Cardiac muscle cell (in vitro differentiated cells and primary cell): ENCODE measurements around the gene FAM193A. TPM values are rescaled to one million over a fixed set of nuclear protein-coding genes. Genes with fewer than 3 reads are reported as not detected.
A peak's percentile ranks its signal among the peaks of the same experiment; 100 is the strongest.

Experiments
- DNase-seq, 2 donors: peaks; one replicate each; pipeline versions ENCODE4 v3.0.0 to v3.0.0-alpha.2; 2010 to 2017; ENCODE audit warnings: low read depth in 1 of 2, low spot score in 1 of 2
- H3K27ac ChIP-seq: fragments of 200-600 bp; sonication (generic); 2 replicates; pipeline ENCODE4 v1.5.1; 2016
- H3K27me3 ChIP-seq: fragments of 200-600 bp; sonication (generic); 2 replicates; pipeline ENCODE4 v1.6.0; 2016; ENCODE audit warnings: control low read depth
- H3K36me3 ChIP-seq: fragments of 200-600 bp; sonication (generic); 2 replicates; pipeline ENCODE4 v1.5.1; 2016; ENCODE audit warnings: control low read depth
- H3K4me1 ChIP-seq: fragments of 200-600 bp; sonication (generic); 2 replicates; pipeline ENCODE4 v1.8.1; 2017; ENCODE audit warnings: low read depth, mild to moderate bottlenecking, mixed run types
- H3K4me3 ChIP-seq: fragments of 200-600 bp; sonication (generic); 2 replicates; pipeline ENCODE4 v1.5.1; 2016; ENCODE audit warnings: mild to moderate bottlenecking
- H3K9me3 ChIP-seq: fragments of 200-600 bp; sonication (generic); 2 replicates; pipeline ENCODE4 v1.5.1; 2017; ENCODE audit warnings: low read depth, mild to moderate bottlenecking, control low read depth
- polyA plus RNA-seq: library from polyadenylated mRNA; unstranded; fragments of >200 nt; fragmentation: Nextera tagmentation; extraction: Ambion mirVana; gene quantifications from 2 replicates; pipeline ENCODE4 v1.2.1, GENCODE V29; 2016
- total RNA-seq: library from RNA; depleted of rRNA; stranded (reverse); fragments of >200 nt; gene quantifications from 2 replicates; pipeline ENCODE4 v1.2.3, GENCODE V29; 2016
- TF ChIP-seq, protein P1 (sequence below): IDR thresholded peaks from 2 replicates; pipeline ENCODE4 v1.5.1; 2012; ENCODE audit warnings: low read depth, mild to moderate bottlenecking, low read length

The FAM193A gene
- total and polyA plus RNA-seq, 2 experiments from 2014 or later: 12.0 to 34.0 TPM

DNA sequence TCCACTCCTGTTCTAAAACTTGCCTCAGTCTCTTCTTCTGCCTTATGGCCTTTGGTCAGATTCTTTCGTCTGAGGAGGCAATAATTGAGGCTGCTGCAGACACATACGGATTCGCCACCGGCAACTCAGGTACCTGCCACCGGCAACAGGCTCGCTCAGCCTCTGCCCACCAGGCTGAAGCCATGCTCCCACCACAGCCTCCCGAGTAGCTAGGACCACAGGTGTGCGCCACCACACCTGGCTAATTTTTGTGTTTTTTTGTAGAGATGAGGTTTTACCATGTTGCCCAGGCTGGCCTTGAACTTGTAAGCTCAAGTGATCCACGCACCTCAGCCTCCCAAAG, 193.1 kb downstream of the FAM193A start:
- Histone ChIP-seq H3K27ac (no peak overlapping the region), H3K36me3 (peaks cover 7% of the 10 kb centered on the region), H3K4me3 (no peak overlapping the region), H3K9me3 (no peaks in the 10 kb centered on the region), H3K4me1 (no peaks in the 10 kb centered on the region), H3K27me3 (no peaks in the 10 kb centered on the region)
- DNase-seq: no peak
- TF ChIP-seq, protein P1, sequence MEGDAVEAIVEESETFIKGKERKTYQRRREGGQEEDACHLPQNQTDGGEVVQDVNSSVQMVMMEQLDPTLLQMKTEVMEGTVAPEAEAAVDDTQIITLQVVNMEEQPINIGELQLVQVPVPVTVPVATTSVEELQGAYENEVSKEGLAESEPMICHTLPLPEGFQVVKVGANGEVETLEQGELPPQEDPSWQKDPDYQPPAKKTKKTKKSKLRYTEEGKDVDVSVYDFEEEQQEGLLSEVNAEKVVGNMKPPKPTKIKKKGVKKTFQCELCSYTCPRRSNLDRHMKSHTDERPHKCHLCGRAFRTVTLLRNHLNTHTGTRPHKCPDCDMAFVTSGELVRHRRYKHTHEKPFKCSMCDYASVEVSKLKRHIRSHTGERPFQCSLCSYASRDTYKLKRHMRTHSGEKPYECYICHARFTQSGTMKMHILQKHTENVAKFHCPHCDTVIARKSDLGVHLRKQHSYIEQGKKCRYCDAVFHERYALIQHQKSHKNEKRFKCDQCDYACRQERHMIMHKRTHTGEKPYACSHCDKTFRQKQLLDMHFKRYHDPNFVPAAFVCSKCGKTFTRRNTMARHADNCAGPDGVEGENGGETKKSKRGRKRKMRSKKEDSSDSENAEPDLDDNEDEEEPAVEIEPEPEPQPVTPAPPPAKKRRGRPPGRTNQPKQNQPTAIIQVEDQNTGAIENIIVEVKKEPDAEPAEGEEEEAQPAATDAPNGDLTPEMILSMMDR: no peak

DNA sequence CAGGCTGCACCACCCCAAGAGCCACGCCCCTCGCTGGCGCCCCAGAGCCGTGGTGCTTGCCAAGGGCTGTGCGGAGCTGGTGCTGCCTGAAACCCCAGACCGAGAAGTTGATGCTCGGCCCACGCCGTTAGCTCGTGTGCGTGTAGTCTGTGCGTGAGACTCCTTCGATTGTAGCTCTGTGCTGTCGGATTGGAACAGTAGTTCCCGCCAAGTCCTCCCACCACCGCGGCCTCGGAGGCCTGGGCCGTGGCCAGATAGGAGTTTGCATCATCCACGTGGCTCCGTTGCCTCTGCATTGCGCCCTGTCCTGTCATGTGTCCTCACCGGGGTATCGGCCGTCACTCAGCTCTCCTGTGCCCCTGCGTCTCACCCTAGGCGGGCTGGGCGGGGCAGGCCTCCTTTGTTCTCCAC, 195.5 kb downstream of the FAM193A start:
- no peak for DNase-seq
- H3K36me3 ChIP-seq: peaks cover 7% of the 10 kb centered on the region
- TF ChIP-seq, protein P1: no peak

DNA sequence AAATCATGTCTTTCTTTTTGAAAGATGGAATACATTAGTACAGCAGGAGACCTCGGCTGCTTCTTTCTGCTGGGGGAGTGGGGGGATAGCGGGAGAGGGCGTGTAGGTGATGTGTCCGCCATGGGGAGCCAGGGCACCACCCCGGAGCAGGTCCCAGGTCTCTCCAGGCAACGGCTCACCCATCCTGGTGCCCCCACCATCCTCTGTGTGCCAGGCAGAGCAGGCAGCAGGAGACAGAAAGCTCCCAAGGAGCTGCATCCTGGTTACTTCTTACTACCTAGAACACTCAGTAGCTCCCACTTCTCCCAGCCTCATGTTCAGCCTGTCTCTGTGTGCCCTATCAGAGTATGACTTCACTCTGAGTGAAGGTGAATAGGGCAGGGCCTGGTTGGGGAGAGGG, 196.1 kb downstream of the FAM193A start:
- Histone ChIP-seq H3K27me3 (no peaks in the 10 kb centered on the region), H3K36me3 (peaks cover 7% of the 10 kb centered on the region), H3K27ac (peak overlapping the region; percentile 50), H3K9me3 (no peaks in the 10 kb centered on the region), H3K4me3 (no peak overlapping the region), H3K4me1 (no peaks in the 10 kb centered on the region)
- no peak for DNase-seq
- TF ChIP-seq, protein P1: no peak

More for the DNA sequence above, 195.5 kb downstream of the FAM193A start:
- Histone ChIP-seq H3K27ac (no peak overlapping the region), H3K27me3 (no peaks in the 10 kb centered on the region), H3K4me1 (no peaks in the 10 kb centered on the region), H3K9me3 (no peaks in the 10 kb centered on the region), H3K4me3 (no peak overlapping the region)

DNA sequence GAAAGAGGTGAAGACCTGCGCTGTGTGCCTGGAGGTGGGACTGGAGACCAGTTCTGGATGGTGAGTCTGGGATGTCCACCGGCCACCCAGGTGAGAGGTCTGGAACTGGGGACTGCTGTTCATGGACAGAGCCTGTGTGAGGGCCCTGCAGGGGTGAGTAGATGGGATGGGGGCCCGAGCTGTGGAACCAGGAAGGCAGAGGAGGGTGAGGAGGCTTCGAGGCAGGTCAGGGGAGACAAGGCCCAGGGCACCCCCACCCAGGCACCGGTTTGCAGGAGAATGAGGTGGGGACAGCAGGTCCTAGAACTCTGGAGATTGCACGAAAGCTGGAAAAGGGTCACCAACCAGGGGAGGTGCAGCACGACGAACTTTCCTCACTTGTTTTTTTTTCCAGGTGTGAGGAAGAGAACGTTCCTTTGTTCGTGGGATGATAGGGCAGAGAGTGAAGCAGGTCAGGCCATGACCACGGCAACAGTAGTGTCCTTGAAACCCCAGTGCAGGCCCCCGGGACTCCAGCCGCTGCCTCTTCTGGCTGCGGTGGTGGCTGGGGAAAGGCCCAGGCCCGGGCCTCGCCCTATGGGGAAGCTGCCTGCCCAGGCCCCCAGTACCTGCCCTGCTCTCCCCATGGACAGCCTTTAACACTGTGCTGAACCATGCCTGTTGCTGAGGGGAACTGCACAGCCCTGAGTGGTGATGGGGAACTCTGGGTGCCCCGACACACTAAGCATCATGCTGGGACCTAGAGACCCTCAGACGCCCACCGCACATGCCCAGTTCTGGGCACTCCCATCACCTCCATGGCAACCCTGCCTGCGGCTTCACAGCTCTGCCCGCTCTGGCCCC, 196.8 kb downstream of the FAM193A start:
- peak overlapping the region; percentile 50 for H3K27ac ChIP-seq
- no peak for DNase-seq

DNA sequence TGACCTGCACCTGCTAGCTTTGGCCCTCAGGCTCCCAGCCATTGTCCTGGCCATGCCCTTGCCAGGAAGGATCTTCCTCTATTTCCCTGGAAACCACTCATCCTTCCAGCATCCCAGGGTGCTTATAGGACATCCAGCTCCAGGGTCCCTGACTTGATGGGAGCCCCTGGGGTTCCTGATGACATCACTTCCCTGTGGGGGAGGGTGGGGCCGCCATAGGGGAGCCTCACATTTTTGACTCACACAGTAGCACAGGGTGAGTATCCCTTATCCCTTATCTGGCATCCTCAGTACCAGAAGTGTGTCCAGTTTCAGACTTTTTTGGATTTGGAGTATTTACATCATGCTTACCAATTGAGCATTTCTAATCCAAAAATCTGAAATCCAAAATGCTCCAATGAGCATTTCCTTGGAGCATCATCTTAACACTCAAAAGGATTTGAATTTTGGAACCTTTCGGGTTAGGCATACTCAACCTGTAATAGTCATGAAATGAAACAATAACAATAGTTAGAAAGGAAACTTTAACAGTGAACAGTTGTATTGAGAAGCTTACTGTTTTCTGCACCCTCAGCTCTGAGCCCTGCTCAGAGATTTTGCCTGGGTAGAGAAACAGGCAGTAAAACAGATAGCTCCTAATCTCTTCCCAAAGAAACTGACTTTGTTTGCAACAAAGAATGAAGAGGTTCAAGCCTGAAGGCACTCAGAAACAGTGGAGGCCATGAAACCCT, 197.6 kb downstream of the FAM193A start:
- Histone ChIP-seq H3K27me3 (no peaks in the 10 kb centered on the region), H3K27ac (peak overlapping the region; percentile 50), H3K9me3 (no peaks in the 10 kb centered on the region), H3K4me1 (no peaks in the 10 kb centered on the region), H3K4me3 (no peak overlapping the region), H3K36me3 (peaks cover 7% of the 10 kb centered on the region)
- TF ChIP-seq, protein P1: no peak
- DNase-seq: no peak

More for the DNA sequence above, 196.8 kb downstream of the FAM193A start:
- no peak overlapping the region for H3K4me3 ChIP-seq
- H3K4me1 ChIP-seq: no peaks in the 10 kb centered on the region
- H3K36me3 ChIP-seq: peaks cover 7% of the 10 kb centered on the region
- H3K9me3 ChIP-seq: no peaks in the 10 kb centered on the region
- TF ChIP-seq, protein P1: no peak
- no peaks in the 10 kb centered on the region for H3K27me3 ChIP-seq
